CD4-positive, CD25-positive, alpha-beta regulatory T cell (primary cell): Measurements from ENCODE around the gene STK32C. TPM values are rescaled to one million over a fixed set of nuclear protein-coding genes. Genes with fewer than 3 reads are reported as not detected.
A peak's percentile ranks its signal among the peaks of the same experiment; 100 is the strongest.
"Not testable (repeated sequence)": the region's sequence is repeated elsewhere in the genome, so short reads cannot be mapped to it uniquely, and the experiment has no call there.

Source experiments
- ATAC-seq, 2 donors: fragments of 150-1000 bp; cut with Tn5 transposase; one replicate each; pipeline ENCODE4 v1.10.0; 2021; ENCODE audit warnings: low read depth in 2 of 2, moderate number of reproducible peaks in 2 of 2, moderate library complexity in 1 of 2
- DNase-seq, 3 donors: peaks; one replicate each; pipeline versions ENCODE4 v3.0.0 to v3.0.0-alpha.2; 2012 to 2022; ENCODE audit warnings: mixed read lengths in 1 of 3
- H3K27ac ChIP-seq: one replicate; pipeline ENCODE4 v1.7.0; 2013; ENCODE audit warnings: mild to moderate bottlenecking, low read length; ENCODE audit not compliant: insufficient read depth, poor library complexity, severe bottlenecking
- H3K27me3 ChIP-seq: one replicate; pipeline ENCODE4 v1.7.0; 2013; ENCODE audit warnings: low read length; ENCODE audit not compliant: control insufficient read depth, insufficient read depth
- H3K36me3 ChIP-seq: one replicate; pipeline ENCODE4 v1.7.0; 2013; ENCODE audit warnings: mild to moderate bottlenecking, low read length, moderate library complexity; ENCODE audit not compliant: control insufficient read depth, insufficient read depth
- H3K4me1 ChIP-seq: 2 replicates; pipeline ENCODE4 v1.7.0; 2013; ENCODE audit warnings: mild to moderate bottlenecking, low read length; ENCODE audit not compliant: insufficient read depth, control insufficient read depth, poor library complexity, severe bottlenecking
- H3K4me3 ChIP-seq: one replicate; pipeline ENCODE4 v1.7.0; 2013; ENCODE audit warnings: low read depth, mild to moderate bottlenecking, low read length, moderate library complexity
- H3K9me3 ChIP-seq, 2 experiments: 1 replicate in 1 of 2; 2 replicates in 1 of 2; pipeline ENCODE4 v1.7.0; 2013; ENCODE audit warnings: low read length in 2 of 2, mild to moderate bottlenecking in 1 of 2, moderate library complexity in 1 of 2; ENCODE audit not compliant: control insufficient read depth in 2 of 2
- H3K27ac Mint-ChIP-seq, 3 donors: one replicate each; pipeline ENCODE4 v1.8.0; 2020 to 2022; ENCODE audit warnings: mild to moderate bottlenecking in 3 of 3, mixed read lengths in 3 of 3, moderate library complexity in 2 of 3
- H3K27me3 Mint-ChIP-seq: one replicate; pipeline ENCODE4 v1.8.0; 2022; ENCODE audit warnings: mild to moderate bottlenecking, mixed read lengths
- H3K36me3 Mint-ChIP-seq: one replicate; pipeline ENCODE4 v1.8.0; 2020; ENCODE audit warnings: mixed read lengths
- H3K4me1 Mint-ChIP-seq, 4 donors: one replicate each; pipeline ENCODE4 v1.8.0; 2020 to 2022; ENCODE audit warnings: mixed read lengths in 4 of 4, mild to moderate bottlenecking in 1 of 4
- H3K4me3 Mint-ChIP-seq, 4 donors: one replicate each; pipeline ENCODE4 v1.8.0; 2020 to 2022; ENCODE audit warnings: mild to moderate bottlenecking in 4 of 4, mixed read lengths in 4 of 4, moderate library complexity in 3 of 4
- H3K9me3 Mint-ChIP-seq, 7 donors: one replicate each; pipeline ENCODE4 v1.8.0; 2020 to 2022; ENCODE audit warnings: mixed read lengths in 7 of 7, mild to moderate bottlenecking in 3 of 7, moderate library complexity in 2 of 7
- polyA plus RNA-seq, 4 donors: library from polyadenylated mRNA; unstranded; fragments of 300-500 nt; fragmentation: Illumina TruSeq; gene quantifications; one replicate each; pipeline ENCODE4 v1.2.3, GENCODE V29; 2021
- total RNA-seq: library from RNA; stranded (reverse); gene quantifications from one replicate; pipeline ENCODE4 v1.2.3, GENCODE V29; 2022

The STK32C gene
- total and polyA plus RNA-seq, 5 donors from 2014 or later: 3.5 to 7.0 (median 6.6) TPM

GRCh38 chr10:132270256-132270655 is 37.5 kb downstream of the STK32C start:
- Histone ChIP-seq H3K4me3 (no peak overlapping the region), H3K9me3 (no peaks in the 10 kb centered on the region), H3K4me1 (no peaks in the 10 kb centered on the region), H3K27me3 (no peaks in the 10 kb centered on the region), H3K36me3 (no peaks in the 10 kb centered on the region), H3K27ac (no peak overlapping the region)
- ATAC-seq: no peak
- peaks cover 0 to 3% (median 0%) of the 10 kb centered on the region in 7 donors for H3K9me3 Mint-ChIP-seq
- H3K27me3 Mint-ChIP-seq: no peaks in the 10 kb centered on the region
- H3K27ac Mint-ChIP-seq: no peak overlapping the region
- DNase-seq: no peak
- peaks cover 0 to 9% (median 4%) of the 10 kb centered on the region in 4 donors for H3K4me1 Mint-ChIP-seq
- no peak overlapping the region for H3K4me3 Mint-ChIP-seq
- peaks cover 6% of the 10 kb centered on the region for H3K36me3 Mint-ChIP-seq

- DNase-seq (no peak), ATAC-seq (no peak)
- H3K9me3 ChIP-seq: no peaks in the 10 kb centered on the region
- no peak overlapping the region for H3K4me3 ChIP-seq
- no peaks in the 10 kb centered on the region for H3K4me1 ChIP-seq
- Mint-ChIP-seq H3K27ac (no peak overlapping the region), H3K36me3 (peaks cover 6% of the 10 kb centered on the region), H3K27me3 (no peaks in the 10 kb centered on the region), H3K4me1 (peaks cover 0 to 9% (median 4%) of the 10 kb centered on the region in 4 donors), H3K9me3 (peaks cover 0 to 3% (median 0%) of the 10 kb centered on the region in 7 donors), H3K4me3 (no peak overlapping the region)
- no peak overlapping the region for H3K27ac ChIP-seq
- H3K27me3 ChIP-seq: no peaks in the 10 kb centered on the region
- H3K36me3 ChIP-seq: no peaks in the 10 kb centered on the region
These were observed 38.2 kb downstream of the STK32C start for GRCh38 chr10:132269266-132270230.

- not testable (repeated sequence) for H3K4me3 ChIP-seq, H3K36me3 Mint-ChIP-seq, H3K27me3 ChIP-seq, H3K9me3 Mint-ChIP-seq, DNase-seq, ATAC-seq, H3K4me1 ChIP-seq, H3K27ac ChIP-seq, H3K27me3 Mint-ChIP-seq, H3K9me3 ChIP-seq, H3K36me3 ChIP-seq, H3K4me1 Mint-ChIP-seq, H3K4me3 Mint-ChIP-seq, H3K27ac Mint-ChIP-seq
These were observed 39.8 kb downstream of the STK32C start for GRCh38 chr10:132267916-132268315.

GRCh38 chr10:132266594-132267161 is 41.1 kb downstream of the STK32C start:
- H3K27ac ChIP-seq: no peak overlapping the region
- Mint-ChIP-seq H3K36me3 (no peaks in the 10 kb centered on the region), H3K4me3 (no peak overlapping the region), H3K27ac (no peak overlapping the region), H3K4me1 (peaks cover 0 to 8% (median 4%) of the 10 kb centered on the region in 4 donors), H3K27me3 (no peaks in the 10 kb centered on the region), H3K9me3 (peaks cover 0 to 3% (median 0%) of the 10 kb centered on the region in 7 donors)
- H3K27me3 ChIP-seq: no peaks in the 10 kb centered on the region
- H3K36me3 ChIP-seq: no peaks in the 10 kb centered on the region
- DNase-seq: no peak
- no peaks in the 10 kb centered on the region for H3K9me3 ChIP-seq
- no peaks in the 10 kb centered on the region for H3K4me1 ChIP-seq
- no peak for ATAC-seq
- H3K4me3 ChIP-seq: no peak overlapping the region

GRCh38 chr10:132265890-132266496 is 41.8 kb downstream of the STK32C start:
- DNase-seq: no peak
- Histone ChIP-seq H3K36me3 (no peaks in the 10 kb centered on the region), H3K4me1 (no peaks in the 10 kb centered on the region), H3K4me3 (no peak overlapping the region), H3K9me3 (no peaks in the 10 kb centered on the region), H3K27ac (no peak overlapping the region), H3K27me3 (no peaks in the 10 kb centered on the region)
- Mint-ChIP-seq H3K36me3 (no peaks in the 10 kb centered on the region), H3K4me1 (peaks cover 0 to 8% (median 4%) of the 10 kb centered on the region in 4 donors), H3K4me3 (no peak overlapping the region), H3K9me3 (peaks cover 0 to 3% (median 0%) of the 10 kb centered on the region in 7 donors), H3K27me3 (no peaks in the 10 kb centered on the region), H3K27ac (peak overlapping the region in 1 of 3 donors; percentile 5)
- no peak for ATAC-seq

- H3K27ac ChIP-seq: no peak overlapping the region
- peaks cover 0 to 8% (median 4%) of the 10 kb centered on the region in 4 donors for H3K4me1 Mint-ChIP-seq
- ATAC-seq: no peak
These were observed 42.5 kb downstream of the STK32C start for GRCh38 chr10:132264966-132265889.

GRCh38 chr10:132264306-132264950 is 43.3 kb downstream of the STK32C start:
- DNase-seq (no peak), ATAC-seq (no peak)
- H3K27me3 ChIP-seq: no peaks in the 10 kb centered on the region
- Mint-ChIP-seq H3K4me3 (no peak overlapping the region), H3K9me3 (peaks cover 0 to 3% (median 0%) of the 10 kb centered on the region in 7 donors), H3K27ac (no peak overlapping the region), H3K36me3 (no peaks in the 10 kb centered on the region), H3K4me1 (peaks cover 0 to 8% (median 4%) of the 10 kb centered on the region in 4 donors), H3K27me3 (no peaks in the 10 kb centered on the region)
- H3K9me3 ChIP-seq: no peaks in the 10 kb centered on the region
- no peaks in the 10 kb centered on the region for H3K36me3 ChIP-seq
- no peak overlapping the region for H3K27ac ChIP-seq
- no peak overlapping the region for H3K4me3 ChIP-seq
- H3K4me1 ChIP-seq: no peaks in the 10 kb centered on the region

More at GRCh38 chr10:132264966-132265889, 42.5 kb downstream of the STK32C start:
- no peaks in the 10 kb centered on the region for H3K36me3 ChIP-seq
- H3K27me3 Mint-ChIP-seq: no peaks in the 10 kb centered on the region
- no peak overlapping the region for H3K4me3 Mint-ChIP-seq
- no peaks in the 10 kb centered on the region for H3K27me3 ChIP-seq
- H3K4me1 ChIP-seq: no peaks in the 10 kb centered on the region
- H3K4me3 ChIP-seq: no peak overlapping the region
- no peaks in the 10 kb centered on the region for H3K9me3 ChIP-seq
- H3K9me3 Mint-ChIP-seq: peaks cover 0 to 3% (median 0%) of the 10 kb centered on the region in 7 donors
- no peak for DNase-seq
- H3K36me3 Mint-ChIP-seq: no peaks in the 10 kb centered on the region
- H3K27ac Mint-ChIP-seq: no peak overlapping the region
